ES-I3 (cell line): ENCODE measurements around the gene CLDN25.
"Not testable (repeated sequence)": the region's sequence is repeated elsewhere in the genome, so short reads cannot be mapped to it uniquely, and the experiment has no call there.

Source experiments
- H3K36me3 ChIP-seq: 2 replicates; pipeline ENCODE4 v1.6.1; 2013; ENCODE audit warnings: mild to moderate bottlenecking, low read length, control low read depth, moderate library complexity; ENCODE audit not compliant: insufficient read depth
- H3K4me1 ChIP-seq: 2 replicates; pipeline ENCODE4 v1.6.1; 2013; ENCODE audit warnings: mild to moderate bottlenecking, control low read depth, low read length; ENCODE audit not compliant: insufficient read depth
- H3K9ac ChIP-seq: 2 replicates; pipeline ENCODE4 v1.6.1; 2013; ENCODE audit warnings: low read depth, mild to moderate bottlenecking, low read length, moderate library complexity
- H3K9me3 ChIP-seq: 2 replicates; pipeline ENCODE4 v1.6.1; 2013; ENCODE audit warnings: mild to moderate bottlenecking, low read length, moderate library complexity; ENCODE audit not compliant: control insufficient read depth, insufficient read depth

Gene CLDN25

DNA sequence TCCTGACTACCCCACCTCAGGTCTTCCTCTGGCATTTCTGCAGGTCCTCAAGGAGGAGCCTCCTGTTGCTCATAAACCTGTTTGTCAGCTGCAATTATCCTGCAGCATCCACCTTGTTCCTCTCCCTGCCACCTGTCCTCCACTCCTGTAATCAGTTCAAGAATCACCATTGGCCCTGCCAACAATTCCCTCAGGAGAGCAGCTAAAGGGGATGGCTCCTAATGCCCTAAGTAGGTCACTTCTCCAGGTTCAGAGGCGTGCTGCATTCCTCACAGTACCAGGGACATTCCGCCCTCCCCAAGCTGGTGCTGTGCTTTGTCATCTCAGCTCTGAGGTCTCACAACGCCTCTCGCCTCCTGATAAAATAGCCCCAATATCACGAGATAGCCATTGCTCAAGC lies 2.1 kb downstream of the CLDN25 start:
- no peaks in the 10 kb centered on the region for H3K36me3 ChIP-seq
- no peaks in the 10 kb centered on the region for H3K9me3 ChIP-seq
- H3K9ac ChIP-seq = no peak overlapping the region
- peaks cover 3% of the 10 kb centered on the region; the same call in 1 of the 2 replicates for H3K4me1 ChIP-seq

DNA sequence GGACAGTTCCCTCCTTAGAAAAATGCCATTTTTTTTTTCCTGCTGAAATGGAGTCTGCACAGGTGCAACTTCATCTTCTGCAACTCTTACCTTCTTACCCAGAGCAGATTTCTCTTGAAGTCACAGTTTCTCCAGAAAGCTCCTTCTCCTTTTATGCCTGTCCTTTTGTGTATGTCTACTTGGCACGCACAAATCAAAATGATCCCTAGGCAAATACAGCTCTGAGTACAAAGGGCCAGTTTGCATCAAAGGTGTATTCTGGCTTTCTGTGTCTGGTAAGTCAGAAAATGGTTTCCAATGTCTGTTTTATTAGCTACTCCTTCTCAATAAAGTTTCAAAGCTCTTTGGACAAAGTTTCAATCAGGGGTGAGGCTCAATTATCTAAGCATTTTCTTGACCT lies 2.5 kb downstream of the CLDN25 start:
- no peak overlapping the region for H3K9ac ChIP-seq
- H3K36me3 ChIP-seq = no peaks in the 10 kb centered on the region
- H3K9me3 ChIP-seq = no peaks in the 10 kb centered on the region
- H3K4me1 ChIP-seq = peaks cover 3% of the 10 kb centered on the region; the same call in 1 of the 2 replicates

DNA sequence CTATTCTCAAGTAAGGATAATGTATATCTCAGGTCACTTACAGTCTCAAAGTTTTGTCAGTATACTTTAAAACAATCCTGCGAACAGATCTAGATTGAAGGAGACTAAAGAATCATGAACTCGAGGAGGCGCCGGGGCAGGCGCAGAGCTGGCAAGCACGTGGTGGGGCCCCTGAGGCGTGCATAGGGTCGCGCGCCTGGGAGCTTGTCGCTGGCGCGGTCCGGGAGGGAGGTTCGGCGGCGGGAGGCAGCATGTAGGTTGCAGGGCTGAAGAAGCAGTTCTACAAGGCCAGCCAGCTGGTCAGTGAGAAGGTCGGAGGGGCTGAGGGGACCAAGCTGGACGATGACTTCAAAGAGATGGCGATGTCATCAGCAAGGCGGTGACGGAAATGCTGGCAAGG lies 9.4 kb downstream of the CLDN25 start:
- H3K36me3 ChIP-seq = not testable (repeated sequence)

DNA sequence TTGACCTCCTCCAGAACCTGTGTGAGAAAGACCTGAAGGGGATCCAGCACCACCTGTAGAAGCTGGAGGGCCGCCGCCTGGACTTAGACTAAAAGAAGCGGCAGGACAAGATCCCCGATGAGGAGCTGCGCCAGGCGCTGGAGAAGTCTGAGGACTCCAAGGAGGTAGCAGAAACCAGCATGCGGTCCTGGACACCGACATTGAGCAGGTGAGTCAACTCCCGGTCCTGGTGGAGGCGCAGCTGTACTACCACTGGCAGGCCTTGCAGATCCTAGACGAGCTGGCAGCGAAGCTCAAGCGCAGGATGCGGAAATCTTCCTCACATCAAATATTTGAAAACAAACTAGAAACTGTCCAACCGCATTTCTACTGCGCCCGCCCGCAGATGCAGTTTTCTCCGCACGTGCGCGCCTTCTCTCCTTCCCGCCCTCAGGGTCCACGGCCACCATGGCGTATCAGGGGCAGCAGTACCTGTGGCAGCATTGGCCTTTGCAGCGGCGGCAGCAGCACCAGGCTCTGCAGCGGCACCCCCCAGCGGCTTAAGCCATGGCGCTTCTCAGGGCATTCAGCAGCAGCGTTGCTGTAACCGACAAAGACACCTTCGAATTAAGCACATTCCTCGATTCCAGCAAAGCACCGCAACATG lies 10.2 kb downstream of the CLDN25 start:
- Histone ChIP-seq H3K9ac (no peak overlapping the region), H3K36me3 (no peaks in the 10 kb centered on the region), H3K9me3 (no peaks in the 10 kb centered on the region), H3K4me1 (no peaks in the 10 kb centered on the region)

More for the DNA sequence above, 9.4 kb downstream of the CLDN25 start:
- not testable (repeated sequence) for H3K9ac ChIP-seq, H3K9me3 ChIP-seq, H3K4me1 ChIP-seq

DNA sequence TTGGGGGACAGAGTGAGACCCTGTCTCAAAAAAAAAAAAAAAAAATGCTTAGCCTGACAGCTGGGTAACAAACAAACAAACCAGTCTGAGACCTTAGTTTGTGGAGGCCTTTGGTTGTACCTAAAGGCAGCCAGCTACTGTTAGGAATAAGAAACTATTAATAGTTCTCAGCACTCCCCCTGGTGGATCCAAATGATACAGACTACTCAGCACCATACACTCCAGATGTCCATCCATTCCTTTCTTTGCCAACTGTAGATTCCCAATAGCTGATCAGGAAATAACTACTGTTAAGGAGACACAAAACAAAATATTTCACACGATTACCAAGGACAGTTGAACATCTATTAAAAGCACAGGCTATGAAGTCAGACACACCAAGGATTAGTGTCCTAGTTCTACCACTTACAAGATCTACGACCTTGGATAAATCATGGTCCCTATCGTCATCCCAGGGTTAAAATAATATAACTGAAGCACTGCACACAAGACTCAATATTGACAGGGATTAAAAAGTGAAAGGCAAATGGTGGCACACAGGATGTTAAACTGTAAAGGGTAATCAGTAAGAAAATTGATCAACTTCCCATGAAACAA lies 17.2 kb downstream of the CLDN25 start:
- Histone ChIP-seq H3K9ac (no peak overlapping the region), H3K36me3 (peaks cover 27% of the 10 kb centered on the region), H3K9me3 (0 out of 2 replicates have a peak, but pooled peaks cover 3% of the 10 kb centered on the region), H3K4me1 (no peaks in the 10 kb centered on the region)

DNA sequence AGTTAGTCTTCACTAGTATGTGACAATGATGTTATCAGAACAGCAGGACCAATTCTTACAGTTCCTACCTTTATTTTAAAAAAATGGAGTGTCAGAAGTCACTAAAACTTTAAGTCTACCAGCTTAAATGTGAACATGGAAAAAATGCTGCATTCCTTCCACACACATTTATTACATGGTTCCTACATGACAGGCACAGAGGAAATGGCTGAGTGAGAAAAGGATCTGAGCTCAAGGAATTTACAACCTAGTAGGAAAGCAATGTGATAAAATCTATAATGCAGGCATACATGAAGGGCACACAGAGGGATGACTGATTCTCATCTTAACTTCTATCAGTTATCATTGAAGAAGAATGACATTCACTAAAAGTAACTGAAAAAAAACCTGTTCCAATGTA lies 23.0 kb downstream of the CLDN25 start:
- no peaks in the 10 kb centered on the region for H3K9me3 ChIP-seq
- no peak overlapping the region for H3K9ac ChIP-seq
- H3K4me1 ChIP-seq = no peaks in the 10 kb centered on the region
- H3K36me3 ChIP-seq = peaks cover 59% of the 10 kb centered on the region

DNA sequence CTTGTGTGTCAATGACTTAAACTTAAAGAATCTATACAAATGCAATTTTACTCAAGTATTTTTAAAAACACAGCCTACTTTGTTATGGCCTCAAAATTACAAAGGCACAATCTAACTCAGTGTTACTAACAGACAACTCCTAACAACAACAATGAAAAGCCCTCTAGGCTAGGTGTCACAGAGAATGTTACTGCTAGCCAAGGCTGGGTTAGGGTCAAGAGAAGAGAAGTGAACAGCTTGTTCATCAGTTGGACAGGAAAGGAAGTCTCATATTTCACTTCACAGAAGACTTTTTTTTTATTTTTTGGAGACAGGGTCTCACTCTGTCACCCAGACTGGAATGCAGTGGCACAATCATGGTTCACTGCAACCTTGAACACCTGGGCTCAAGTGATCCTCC lies 26.0 kb downstream of the CLDN25 start:
- H3K9me3 ChIP-seq = no peaks in the 10 kb centered on the region

DNA sequence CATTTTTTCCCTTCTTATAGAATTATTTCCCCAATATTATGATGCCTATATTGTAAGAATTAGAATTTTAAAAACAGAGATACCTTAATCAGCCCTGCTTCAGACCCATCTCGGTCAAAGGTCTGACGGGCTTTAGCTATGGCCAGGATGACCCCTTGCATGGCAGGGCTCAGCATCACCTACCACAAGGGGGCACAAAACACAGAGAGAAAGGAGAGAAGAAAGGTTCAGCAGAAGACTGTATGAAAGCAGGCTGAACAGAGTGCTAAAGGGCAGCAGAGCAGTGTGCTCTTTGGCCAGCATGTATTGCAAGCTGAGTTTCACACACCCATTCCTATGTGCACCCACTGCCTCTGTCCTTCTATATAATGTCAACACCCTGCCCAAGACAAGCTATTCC lies 26.8 kb downstream of the CLDN25 start:
- H3K36me3 ChIP-seq = peaks cover 60% of the 10 kb centered on the region
- H3K4me1 ChIP-seq = no peaks in the 10 kb centered on the region
- no peak overlapping the region for H3K9ac ChIP-seq
- H3K9me3 ChIP-seq = no peaks in the 10 kb centered on the region

More for the DNA sequence above, 26.0 kb downstream of the CLDN25 start:
- Histone ChIP-seq H3K4me1 (no peaks in the 10 kb centered on the region), H3K9ac (no peak overlapping the region), H3K36me3 (peaks cover 65% of the 10 kb centered on the region)

DNA sequence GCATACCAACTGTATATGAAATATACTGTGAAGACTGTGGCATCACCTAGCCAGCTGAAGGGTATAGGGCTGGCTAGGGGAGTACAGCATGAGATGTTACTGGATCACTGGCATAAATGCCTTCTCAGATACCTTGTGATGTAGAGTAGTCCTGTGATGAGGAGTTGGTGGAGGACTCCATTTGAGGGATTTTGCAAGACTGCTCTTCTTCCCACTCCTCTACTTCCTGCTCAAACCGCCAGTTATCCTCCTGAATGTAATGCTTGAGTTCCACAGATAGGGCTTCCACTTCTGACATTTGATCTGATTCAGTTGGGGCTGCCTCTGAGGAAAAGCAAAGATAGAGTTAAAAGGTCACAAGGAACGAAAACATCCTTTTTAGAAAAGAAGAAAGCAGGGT lies 29.3 kb downstream of the CLDN25 start:
- Histone ChIP-seq H3K9me3 (no peaks in the 10 kb centered on the region), H3K4me1 (no peaks in the 10 kb centered on the region), H3K36me3 (peaks cover 44% of the 10 kb centered on the region), H3K9ac (no peak overlapping the region)

DNA sequence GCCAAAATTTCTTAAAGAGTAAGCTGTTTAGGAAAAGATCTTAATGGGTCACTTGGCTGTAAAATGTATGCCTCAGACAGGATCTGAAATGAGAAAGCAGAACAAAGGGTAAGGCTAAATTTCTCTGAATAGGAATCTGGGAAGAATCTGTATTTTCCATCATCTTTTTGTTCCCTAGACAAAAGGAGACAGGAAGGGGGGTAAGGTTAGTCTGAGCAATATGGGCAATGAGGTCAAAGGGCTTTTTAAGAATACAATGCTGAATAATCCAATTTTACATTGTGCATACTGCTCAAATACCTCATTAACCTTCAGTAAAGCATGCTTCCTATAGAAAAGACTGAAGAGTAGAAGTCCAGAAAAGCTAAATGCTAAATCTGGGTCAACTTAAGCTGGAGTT lies 34.6 kb downstream of the CLDN25 start:
- Histone ChIP-seq H3K4me1 (no peaks in the 10 kb centered on the region), H3K9me3 (no peaks in the 10 kb centered on the region), H3K36me3 (peaks cover 24% of the 10 kb centered on the region), H3K9ac (no peak overlapping the region)

DNA sequence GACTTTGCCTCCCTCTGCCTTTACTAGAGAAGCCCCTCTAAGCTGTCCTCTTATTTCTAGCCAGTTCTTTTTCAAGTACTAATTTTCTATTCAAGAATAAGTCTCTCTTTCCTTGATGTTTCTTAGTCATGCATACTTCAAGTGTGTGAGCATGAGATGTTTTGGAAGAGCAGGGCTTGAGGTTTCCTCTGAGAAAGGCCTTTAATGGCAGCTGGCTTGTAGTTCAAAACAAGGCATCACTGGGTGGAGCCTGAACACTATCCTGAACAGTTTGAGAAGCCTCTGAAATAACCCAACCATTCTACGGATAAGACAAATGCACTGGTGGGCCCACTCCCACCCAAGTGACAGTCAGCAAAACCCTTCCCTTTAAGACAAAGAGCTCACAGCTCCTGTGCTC lies 37.6 kb downstream of the CLDN25 start:
- Histone ChIP-seq H3K4me1 (no peaks in the 10 kb centered on the region), H3K9ac (no peak overlapping the region), H3K36me3 (peaks cover 31% of the 10 kb centered on the region), H3K9me3 (no peaks in the 10 kb centered on the region)

DNA sequence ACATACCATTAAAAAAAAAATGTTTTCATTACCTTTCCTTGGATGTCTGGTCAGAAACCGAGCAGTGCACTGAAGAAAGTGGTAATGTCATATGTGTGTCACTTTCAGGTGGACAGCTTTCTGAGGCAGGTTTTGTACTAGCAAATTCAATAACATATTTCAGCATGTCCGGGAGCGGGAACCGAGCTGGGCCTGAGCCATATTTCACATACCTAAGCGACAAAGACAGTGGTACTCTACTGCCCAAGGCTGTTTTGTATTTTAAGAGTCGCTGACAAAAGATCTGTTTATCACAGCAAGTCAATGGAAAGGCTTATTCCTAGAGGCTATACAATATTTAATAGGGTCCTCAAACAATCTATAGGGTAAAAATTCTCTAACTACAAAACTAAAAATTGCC lies 38.0 kb downstream of the CLDN25 start:
- no peak overlapping the region for H3K9ac ChIP-seq
- peaks cover 30% of the 10 kb centered on the region for H3K36me3 ChIP-seq
- no peaks in the 10 kb centered on the region for H3K9me3 ChIP-seq
- no peaks in the 10 kb centered on the region for H3K4me1 ChIP-seq

DNA sequence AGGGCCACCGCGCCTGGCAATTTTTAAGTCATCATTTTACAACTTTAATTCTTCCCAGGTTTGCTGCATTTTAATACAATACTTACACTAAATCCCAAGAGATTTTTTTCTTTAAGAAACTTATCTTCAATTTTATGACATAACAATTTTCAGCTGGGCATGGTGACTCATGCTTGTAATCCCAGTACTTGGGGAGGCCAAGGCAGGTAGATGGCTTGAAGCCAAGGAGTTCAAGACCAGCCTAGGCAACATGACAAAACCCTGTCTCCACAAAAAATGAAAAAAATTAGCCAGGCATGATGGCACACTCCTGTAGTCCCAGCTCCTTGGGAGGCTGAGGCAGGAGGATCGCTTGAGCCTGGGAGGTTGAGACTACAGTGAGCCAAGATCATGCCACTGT lies 38.8 kb downstream of the CLDN25 start:
- no peaks in the 10 kb centered on the region for H3K4me1 ChIP-seq
- H3K9ac ChIP-seq = no peak overlapping the region
- no peaks in the 10 kb centered on the region for H3K9me3 ChIP-seq
- H3K36me3 ChIP-seq = peaks cover 35% of the 10 kb centered on the region

DNA sequence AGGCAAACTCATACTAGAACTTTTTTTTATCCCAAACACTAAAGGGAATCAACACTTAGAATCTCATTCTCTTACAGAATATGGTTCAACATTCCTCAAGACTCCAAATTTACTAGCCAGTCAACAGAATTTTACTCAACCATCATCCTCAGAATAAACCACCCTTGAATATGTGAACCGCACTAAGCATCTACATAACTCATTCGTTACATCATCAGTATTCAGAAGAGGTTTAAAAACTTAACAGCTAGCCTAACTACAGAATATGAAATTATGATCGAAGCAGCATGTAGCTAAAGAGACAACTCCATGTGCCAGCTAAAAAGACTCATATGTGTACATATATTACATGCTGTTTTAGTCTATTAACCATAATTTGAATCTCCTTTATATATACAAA lies 47.9 kb downstream of the CLDN25 start:
- Histone ChIP-seq H3K4me1 (no peaks in the 10 kb centered on the region), H3K9ac (no peak overlapping the region), H3K9me3 (no peaks in the 10 kb centered on the region), H3K36me3 (peaks cover 34% of the 10 kb centered on the region)

DNA sequence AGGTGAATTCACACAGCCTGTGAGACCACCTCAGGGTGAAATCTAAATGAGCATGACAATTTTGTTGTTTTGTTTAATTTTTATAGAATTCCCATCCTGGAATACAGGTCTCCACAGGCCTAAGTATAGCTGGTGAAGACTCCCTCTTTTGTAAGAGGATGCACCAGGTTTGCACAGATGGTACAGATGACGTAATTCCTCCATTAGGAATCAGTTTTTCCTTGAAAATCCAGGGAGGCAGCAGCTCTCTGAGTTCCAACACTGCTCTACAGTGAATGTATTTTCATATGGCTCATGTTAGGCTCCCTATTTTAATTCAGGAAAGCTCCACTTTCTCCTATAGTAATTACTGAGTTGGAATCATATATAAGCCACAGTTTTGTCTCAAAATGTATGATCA lies 48.6 kb downstream of the CLDN25 start:
- Histone ChIP-seq H3K9ac (no peak overlapping the region), H3K36me3 (peaks cover 27% of the 10 kb centered on the region), H3K9me3 (no peaks in the 10 kb centered on the region), H3K4me1 (no peaks in the 10 kb centered on the region)
